D721Med (cell line): ENCODE results near the gene FGFR3.

ENCODE experiments used
- DNase-seq: peaks from one replicate; pipeline ENCODE4 v3.0.0; 2011; ENCODE audit warnings: low spot score; ENCODE audit not compliant: insufficient read length
- FAIRE-seq: peaks from 2 replicates; lab custom pipeline; 2011; peaks lifted over from hg19 to GRCh38; lab: Jason Lieb, UNC
- TF ChIP-seq, protein P1 (sequence below): IDR thresholded peaks from 2 replicates; pipeline ENCODE4 v1.5.1; 2012; ENCODE audit warnings: mild to moderate bottlenecking, control low read depth; ENCODE audit not compliant: insufficient read depth; ENCODE audit errors: missing control alignments

Gene FGFR3

DNA sequence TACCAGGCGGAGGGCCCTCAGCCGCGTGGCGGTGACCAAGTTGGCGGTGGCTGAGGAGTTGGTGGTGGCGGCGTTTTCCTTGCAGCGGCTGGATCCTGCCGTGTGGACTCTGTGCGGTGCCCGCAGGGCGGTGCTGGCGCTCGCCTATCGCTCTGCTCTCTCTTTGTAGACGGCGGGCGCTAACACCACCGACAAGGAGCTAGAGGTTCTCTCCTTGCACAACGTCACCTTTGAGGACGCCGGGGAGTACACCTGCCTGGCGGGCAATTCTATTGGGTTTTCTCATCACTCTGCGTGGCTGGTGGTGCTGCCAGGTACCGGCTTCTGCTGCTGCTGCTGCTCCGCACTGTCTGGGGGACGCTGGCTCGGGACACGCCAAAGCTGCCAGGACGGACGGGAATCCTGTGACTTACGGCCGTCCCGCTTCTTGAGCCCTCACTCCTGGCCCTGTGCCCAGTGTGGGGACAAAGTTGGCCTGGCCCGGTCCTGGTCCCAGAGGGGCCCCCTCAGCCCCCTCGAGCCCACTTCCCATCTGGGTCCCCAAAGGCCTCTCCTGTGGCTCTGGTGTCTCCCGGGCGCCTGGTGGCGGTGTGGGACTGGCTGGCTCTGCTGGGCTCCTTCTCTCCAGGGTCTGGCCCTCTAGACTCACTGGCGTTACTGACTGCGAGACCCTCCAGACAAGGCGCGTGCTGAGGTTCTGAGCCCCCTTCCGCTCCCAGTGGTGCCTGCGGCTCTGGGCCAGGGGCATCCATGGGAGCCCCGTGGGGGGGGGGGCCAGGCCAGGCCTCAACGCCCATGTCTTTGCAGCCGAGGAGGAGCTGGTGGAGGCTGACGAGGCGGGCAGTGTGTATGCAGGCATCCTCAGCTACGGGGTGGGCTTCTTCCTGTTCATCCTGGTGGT is 10.7 kb downstream of the FGFR3 start:
- no peak for FAIRE-seq
- DNase-seq = no peak
- TF ChIP-seq, protein P1, sequence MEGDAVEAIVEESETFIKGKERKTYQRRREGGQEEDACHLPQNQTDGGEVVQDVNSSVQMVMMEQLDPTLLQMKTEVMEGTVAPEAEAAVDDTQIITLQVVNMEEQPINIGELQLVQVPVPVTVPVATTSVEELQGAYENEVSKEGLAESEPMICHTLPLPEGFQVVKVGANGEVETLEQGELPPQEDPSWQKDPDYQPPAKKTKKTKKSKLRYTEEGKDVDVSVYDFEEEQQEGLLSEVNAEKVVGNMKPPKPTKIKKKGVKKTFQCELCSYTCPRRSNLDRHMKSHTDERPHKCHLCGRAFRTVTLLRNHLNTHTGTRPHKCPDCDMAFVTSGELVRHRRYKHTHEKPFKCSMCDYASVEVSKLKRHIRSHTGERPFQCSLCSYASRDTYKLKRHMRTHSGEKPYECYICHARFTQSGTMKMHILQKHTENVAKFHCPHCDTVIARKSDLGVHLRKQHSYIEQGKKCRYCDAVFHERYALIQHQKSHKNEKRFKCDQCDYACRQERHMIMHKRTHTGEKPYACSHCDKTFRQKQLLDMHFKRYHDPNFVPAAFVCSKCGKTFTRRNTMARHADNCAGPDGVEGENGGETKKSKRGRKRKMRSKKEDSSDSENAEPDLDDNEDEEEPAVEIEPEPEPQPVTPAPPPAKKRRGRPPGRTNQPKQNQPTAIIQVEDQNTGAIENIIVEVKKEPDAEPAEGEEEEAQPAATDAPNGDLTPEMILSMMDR = no peak

DNA sequence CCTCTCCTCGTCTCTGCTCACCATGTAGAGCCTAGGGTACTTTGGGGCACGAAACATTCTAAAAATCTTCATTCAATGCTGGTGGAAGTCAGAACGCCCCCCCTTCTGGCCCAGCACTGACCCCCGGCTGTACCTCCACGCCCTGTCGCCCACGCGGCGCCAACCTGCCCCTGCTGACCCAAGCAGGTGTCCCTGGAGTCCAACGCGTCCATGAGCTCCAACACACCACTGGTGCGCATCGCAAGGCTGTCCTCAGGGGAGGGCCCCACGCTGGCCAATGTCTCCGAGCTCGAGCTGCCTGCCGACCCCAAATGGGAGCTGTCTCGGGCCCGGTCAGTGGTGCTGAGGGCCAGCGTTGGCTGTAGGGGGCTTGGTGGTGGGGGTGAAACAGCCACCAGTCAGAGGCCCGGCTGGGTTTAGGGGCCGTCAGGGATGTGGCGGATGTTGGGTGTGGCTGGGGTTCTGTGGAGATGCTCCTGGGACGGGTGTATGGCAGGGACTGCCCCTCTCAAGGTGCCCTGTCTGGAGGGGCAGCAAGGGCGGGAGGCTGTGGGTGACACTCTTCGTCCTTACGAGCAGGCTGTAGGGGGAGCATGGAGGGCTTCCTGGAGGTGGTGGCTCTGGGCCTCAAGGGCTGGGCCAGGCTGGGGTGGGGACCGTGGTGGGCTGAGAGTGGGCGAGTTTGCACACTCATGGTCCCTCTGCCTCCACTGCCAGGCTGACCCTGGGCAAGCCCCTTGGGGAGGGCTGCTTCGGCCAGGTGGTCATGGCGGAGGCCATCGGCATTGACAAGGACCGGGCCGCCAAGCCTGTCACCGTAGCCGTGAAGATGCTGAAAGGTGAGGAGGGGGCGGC is 11.8 kb downstream of the FGFR3 start:
- TF ChIP-seq, protein P1 = no peak
- no peak for DNase-seq
- FAIRE-seq = no peak

DNA sequence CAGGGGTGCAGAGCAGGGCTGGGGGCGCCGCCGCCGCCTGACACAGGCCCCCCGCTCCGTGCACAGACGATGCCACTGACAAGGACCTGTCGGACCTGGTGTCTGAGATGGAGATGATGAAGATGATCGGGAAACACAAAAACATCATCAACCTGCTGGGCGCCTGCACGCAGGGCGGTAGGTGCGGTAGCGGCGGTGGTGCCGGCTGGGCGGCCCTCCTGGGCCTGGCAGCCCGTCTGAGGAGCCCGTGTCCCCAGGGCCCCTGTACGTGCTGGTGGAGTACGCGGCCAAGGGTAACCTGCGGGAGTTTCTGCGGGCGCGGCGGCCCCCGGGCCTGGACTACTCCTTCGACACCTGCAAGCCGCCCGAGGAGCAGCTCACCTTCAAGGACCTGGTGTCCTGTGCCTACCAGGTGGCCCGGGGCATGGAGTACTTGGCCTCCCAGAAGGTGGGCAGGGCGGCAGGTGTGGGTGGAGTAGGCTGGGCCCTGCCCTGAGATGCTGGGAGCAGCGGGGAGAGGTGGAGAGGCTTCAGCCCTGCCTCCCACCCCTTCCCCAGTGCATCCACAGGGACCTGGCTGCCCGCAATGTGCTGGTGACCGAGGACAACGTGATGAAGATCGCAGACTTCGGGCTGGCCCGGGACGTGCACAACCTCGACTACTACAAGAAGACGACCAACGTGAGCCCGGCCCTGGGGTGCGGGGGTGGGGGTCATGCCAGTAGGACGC is 12.6 kb downstream of the FGFR3 start:
- DNase-seq (no peak), FAIRE-seq (no peak)
- TF ChIP-seq, protein P1 = no peak

DNA sequence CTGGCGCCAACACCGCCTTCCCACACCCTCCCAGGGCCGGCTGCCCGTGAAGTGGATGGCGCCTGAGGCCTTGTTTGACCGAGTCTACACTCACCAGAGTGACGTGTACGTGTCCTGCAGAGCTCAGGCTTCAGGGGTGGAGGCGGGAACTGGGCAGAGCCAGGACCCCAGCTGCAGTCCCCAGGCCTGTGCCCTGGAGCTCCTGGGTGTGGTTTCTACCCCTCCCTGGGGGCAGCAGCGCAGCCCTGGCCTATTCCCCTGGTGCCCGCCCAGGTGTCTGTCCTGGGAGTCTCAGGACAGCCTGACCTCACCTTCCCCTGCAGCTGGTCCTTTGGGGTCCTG is 13.1 kb downstream of the FGFR3 start:
- no peak for FAIRE-seq
- DNase-seq = no peak
- TF ChIP-seq, protein P1 = no peak

DNA sequence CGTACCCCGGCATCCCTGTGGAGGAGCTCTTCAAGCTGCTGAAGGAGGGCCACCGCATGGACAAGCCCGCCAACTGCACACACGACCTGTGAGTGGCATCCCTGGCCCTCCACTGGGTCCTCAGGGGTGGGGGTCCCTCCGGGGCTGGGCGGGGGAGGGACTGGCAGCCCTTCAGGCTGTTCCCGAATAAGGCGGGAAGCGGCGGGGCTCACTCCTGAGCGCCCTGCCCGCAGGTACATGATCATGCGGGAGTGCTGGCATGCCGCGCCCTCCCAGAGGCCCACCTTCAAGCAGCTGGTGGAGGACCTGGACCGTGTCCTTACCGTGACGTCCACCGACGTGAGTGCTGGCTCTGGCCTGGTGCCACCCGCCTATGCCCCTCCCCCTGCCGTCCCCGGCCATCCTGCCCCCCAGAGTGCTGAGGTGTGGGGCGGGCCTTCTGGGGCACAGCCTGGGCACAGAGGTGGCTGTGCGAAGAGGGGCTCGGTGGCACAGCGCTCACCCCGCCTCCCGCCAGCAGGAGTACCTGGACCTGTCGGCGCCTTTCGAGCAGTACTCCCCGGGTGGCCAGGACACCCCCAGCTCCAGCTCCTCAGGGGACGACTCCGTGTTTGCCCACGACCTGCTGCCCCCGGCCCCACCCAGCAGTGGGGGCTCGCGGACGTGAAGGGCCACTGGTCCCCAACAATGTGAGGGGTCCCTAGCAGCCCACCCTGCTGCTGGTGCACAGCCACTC is 13.7 kb downstream of the FGFR3 start:
- no peak for FAIRE-seq
- no peak for DNase-seq
- TF ChIP-seq, protein P1 = no peak

DNA sequence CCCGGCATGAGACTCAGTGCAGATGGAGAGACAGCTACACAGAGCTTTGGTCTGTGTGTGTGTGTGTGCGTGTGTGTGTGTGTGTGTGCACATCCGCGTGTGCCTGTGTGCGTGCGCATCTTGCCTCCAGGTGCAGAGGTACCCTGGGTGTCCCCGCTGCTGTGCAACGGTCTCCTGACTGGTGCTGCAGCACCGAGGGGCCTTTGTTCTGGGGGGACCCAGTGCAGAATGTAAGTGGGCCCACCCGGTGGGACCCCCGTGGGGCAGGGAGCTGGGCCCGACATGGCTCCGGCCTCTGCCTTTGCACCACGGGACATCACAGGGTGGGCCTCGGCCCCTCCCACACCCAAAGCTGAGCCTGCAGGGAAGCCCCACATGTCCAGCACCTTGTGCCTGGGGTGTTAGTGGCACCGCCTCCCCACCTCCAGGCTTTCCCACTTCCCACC is 14.3 kb downstream of the FGFR3 start:
- no peak for DNase-seq
- TF ChIP-seq, protein P1 = no peak
- no peak for FAIRE-seq
